Measurements from ENCODE around the gene NCAPD2.
"Not testable (repeated sequence)": the region's sequence is repeated elsewhere in the genome, so short reads cannot be mapped to it uniquely, and the experiment has no call there.

NCAPD2 gene

DNA sequence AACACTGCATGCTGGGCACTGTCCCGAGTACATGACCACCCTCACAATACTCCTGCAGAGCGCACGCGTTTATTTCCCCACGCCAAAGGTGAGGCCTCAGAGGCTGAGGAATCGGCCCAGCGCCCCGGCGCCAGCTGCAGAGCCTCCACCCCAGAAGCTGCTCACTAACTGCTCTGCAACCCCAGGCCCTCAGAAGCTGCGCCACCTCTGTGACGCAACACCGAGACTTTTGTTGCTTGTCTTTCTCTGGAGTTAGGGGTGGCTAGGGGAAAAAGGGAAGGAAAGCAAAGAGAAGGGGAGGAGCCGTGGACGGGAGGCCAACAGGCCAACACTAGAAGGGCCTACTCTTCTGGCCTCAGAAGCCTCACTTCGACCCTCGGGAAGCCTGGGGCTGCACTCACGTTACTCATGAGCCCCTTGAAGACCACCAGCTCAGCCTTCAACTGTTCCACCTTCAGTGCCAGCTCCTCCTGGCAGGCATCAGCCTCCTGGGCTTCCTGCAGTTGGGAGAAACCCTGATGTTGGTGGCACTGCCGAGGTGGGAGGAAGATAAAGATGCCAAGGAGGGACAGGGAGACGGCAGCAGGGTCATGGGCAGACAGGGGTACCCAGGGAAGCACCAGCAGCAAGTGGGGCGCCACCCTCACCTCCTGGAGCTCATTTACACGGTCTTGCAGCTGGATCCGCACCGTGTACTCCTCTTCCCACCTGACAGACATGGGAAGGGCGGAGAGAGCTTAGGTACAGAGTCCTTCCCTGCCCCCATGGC, 56.6 kb downstream of the NCAPD2 start:
- Histone ChIP-seq H3K9me3 (ENCODE audit: control insufficient read depth, insufficient read depth, low read length) (no peaks in the 10 kb centered on the region), H3K36me3 (ENCODE audit: insufficient read depth, low read length) (no peaks in the 10 kb centered on the region), H3K4me1 (ENCODE audit: insufficient read depth, low read length) (peaks cover 8% of the 10 kb centered on the region; the same call in 1 of the 2 replicates), H3K9ac (ENCODE audit: low read depth, low read length) (no peak overlapping the region)

DNA sequence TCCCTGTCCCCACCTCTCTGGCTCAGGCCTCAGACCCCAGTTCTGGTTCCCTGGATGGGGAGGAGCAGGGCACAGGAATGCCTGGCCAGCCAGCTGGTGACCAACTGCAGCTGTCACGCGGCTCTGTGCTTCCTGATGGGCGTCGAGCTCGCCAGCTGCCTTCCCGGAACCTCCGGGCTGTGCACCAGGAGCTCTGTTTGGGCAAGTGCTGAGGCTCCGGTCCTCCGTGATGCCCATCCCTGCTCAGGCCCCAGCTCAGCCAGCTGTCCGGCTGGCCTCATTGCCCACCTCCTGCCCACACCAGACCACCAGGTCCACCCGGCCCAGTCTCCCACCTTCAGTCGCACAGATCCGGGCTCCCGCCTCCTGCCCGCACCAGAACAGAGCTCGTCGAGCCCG, 57.2 kb downstream of the NCAPD2 start:
- no peaks in the 10 kb centered on the region for H3K36me3 ChIP-seq (ENCODE audit: insufficient read depth, low read length)
- no peak overlapping the region for H3K9ac ChIP-seq (ENCODE audit: low read depth, low read length)
- peaks cover 8% of the 10 kb centered on the region; the same call in 1 of the 2 replicates for H3K4me1 ChIP-seq (ENCODE audit: insufficient read depth, low read length)

DNA sequence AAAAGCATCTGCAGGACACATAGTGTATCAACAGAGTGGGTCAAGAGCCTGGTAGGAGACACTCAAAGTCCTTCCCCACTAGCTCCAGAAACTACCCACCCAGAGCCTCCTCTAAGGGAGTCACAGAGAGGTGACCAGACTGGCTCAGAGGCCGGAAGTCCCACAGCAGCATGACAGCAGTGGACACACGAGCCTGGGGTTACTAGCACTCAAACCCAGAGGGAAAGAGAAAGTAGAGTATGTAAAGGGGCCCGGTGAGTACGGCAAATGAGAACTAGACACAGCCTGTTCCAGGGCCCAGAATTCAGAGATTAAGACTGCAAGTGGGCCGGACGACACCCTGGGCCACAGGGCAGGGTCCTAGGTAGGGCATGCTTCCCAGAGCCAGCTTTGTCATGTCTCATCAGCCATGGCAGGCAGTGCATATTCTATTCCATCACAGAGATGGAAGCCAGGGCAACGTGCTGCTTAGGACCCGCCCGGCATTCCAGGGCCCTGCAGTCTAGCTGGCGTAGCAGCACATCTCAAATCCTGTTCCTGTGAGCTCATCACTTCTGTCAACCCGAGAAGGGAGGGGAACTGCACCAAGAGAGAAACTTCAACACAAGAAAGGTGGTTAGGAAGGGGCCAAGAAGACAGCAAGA, 57.7 kb downstream of the NCAPD2 start:
- no peaks in the 10 kb centered on the region for H3K9me3 ChIP-seq (ENCODE audit: control insufficient read depth, insufficient read depth, low read length)
- no peaks in the 10 kb centered on the region for H3K36me3 ChIP-seq (ENCODE audit: insufficient read depth, low read length)
- peaks cover 8% of the 10 kb centered on the region; the same call in 1 of the 2 replicates for H3K4me1 ChIP-seq (ENCODE audit: insufficient read depth, low read length)
- no peak overlapping the region for H3K9ac ChIP-seq (ENCODE audit: low read depth, low read length)

More for the DNA sequence above, 57.2 kb downstream of the NCAPD2 start:
- no peaks in the 10 kb centered on the region for H3K9me3 ChIP-seq (ENCODE audit: control insufficient read depth, insufficient read depth, low read length)

DNA sequence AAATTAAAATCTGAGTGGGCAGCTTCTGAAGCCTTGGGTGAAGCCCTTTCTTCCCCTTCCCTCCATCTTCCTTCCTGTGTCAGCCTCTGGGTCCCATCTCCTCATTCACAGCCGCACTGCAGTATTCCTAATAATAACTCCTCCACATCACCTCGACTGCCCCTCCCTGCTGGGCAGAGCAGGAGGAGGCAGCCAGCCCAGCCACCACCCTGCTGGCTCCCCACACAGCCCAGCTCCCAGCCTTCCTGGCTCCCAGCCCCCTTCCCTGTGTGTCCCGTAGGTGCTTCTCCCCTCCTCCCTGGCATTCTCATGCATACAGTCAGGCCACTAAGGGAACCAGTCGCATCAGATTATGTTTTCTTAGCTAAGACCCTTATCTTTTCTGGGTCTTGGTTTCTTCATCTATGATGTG, 58.2 kb downstream of the NCAPD2 start:
- Histone ChIP-seq H3K4me1 (ENCODE audit: insufficient read depth, low read length) (peaks cover 8% of the 10 kb centered on the region; the same call in 1 of the 2 replicates), H3K36me3 (ENCODE audit: insufficient read depth, low read length) (no peaks in the 10 kb centered on the region), H3K9ac (ENCODE audit: low read depth, low read length) (no peak overlapping the region), H3K9me3 (ENCODE audit: control insufficient read depth, insufficient read depth, low read length) (no peaks in the 10 kb centered on the region)

DNA sequence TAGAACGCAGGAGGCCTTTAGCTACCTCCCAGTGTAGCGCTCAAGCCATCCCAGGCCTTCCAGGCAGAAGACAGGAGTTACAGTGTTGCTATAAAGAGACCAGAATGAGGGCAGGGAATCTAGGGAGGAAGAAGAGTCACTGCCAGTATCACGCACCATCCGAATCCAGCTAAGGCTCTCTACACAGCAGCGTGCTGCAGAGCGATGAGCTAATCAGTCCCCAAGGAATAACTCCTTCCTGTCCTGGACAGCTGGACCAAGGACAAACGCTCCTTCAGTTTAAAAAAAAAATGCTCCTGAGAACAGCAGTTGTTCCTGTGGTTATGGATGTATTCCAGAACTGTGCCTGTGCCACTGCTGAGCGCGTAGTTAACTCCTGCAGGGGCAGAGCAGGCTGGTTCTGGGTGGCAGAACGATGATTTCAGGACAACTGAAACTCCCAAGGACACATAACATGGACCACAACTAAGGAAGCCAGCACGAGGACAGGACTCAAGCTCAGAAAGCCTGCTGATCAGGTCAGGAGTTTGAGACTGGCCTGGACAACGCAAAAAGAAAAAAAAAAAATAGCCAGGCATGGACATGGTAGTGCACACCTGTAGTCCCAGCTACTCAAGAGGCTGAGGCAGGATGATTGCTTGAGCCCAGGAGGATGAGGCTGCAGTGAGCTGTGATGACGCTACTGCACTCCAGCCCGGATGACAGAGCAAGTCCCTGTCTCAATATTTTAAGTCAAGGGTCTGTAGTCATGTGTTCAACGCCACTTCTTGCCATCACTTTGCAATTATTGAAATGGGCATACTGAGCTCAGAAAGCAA, 59.4 kb downstream of the NCAPD2 start:
- Histone ChIP-seq H3K36me3 (ENCODE audit: insufficient read depth, low read length) (no peaks in the 10 kb centered on the region), H3K4me1 (ENCODE audit: insufficient read depth, low read length) (peaks cover 6% of the 10 kb centered on the region; the same call in 1 of the 2 replicates), H3K9ac (ENCODE audit: low read depth, low read length) (no peak overlapping the region), H3K9me3 (ENCODE audit: control insufficient read depth, insufficient read depth, low read length) (no peaks in the 10 kb centered on the region)

DNA sequence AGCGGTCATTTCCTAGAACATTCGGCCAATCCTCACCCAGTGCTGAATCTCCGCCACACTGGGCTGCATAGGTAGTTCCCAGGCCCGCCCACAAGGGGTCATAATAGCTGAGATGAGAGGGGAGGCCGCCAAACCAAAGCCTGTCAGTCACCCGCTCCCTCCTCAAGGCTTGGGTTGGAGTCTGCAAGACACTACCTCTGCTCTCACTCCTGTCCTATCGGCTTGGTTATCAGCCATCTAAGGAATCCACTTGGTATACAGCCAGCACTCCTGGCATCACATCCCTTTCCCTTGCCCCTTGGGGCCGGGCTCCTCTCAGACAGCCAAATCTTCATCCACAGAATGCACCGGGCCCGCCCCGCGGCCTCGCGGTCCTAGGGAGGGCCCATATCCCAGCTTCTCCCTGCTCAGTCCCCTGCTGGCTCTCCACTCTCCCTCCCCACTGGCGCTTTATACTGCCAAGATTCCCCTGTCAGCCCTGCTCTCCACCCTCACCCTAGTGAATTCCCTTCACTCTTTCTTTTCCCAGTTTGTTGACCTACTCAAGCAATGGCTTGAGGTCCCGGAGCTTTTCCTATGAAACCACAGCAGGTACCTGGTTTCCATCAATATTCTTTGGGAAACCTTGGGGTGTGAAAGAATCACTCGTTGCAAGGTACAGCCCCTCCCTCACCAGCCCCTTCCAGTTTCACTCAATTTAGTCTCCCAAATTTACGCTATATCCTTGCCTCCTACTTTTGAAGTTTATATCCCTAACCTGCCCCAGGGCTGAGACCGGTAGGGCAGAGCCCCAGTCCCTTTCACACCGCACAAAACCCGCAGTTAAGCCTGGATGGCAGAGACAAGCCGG, 60.5 kb downstream of the NCAPD2 start:
- Histone ChIP-seq H3K9ac (ENCODE audit: low read depth, low read length) (peak overlapping the region; percentile 75; the same call in 1 of the 2 replicates), H3K4me1 (ENCODE audit: insufficient read depth, low read length) (peaks cover 6% of the 10 kb centered on the region; the same call in 1 of the 2 replicates), H3K36me3 (ENCODE audit: insufficient read depth, low read length) (peaks cover 2% of the 10 kb centered on the region; the same call in 1 of the 2 replicates), H3K9me3 (ENCODE audit: control insufficient read depth, insufficient read depth, low read length) (no peaks in the 10 kb centered on the region)

DNA sequence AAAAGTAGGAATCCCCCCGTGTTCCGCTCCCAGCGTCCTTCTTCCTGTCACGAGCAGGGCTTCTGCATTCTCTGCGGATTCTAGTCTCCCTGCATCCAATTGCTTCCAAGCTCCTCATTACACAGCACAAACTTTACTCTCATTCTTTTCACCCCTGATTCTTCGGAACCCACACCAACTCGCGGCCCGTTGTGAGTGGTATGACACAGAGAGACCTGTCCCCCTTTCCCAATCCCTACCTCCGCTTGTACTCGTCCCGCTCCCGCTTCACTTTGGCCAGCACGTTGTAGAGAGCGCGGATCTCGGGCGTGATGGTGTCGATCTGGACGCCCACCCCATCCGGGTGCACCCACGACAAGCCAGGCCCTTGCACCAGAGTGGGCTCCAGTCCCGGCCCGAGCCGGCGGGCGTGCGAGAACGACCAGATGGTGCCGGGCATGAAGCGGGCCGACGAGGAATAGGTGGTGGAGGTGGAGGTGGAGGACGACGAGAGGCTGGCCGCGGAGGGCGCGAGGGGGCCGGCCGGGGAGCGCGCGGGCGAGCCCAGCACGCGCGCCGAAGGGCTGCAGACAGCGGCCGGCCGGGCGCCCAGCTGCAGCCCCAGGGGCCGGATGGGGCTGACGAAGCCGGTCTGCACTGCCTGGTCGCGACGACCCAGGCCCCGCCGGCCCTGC, 61.3 kb downstream of the NCAPD2 start:
- Histone ChIP-seq H3K9me3 (ENCODE audit: control insufficient read depth, insufficient read depth, low read length) (no peaks in the 10 kb centered on the region), H3K4me1 (ENCODE audit: insufficient read depth, low read length) (peaks cover 6% of the 10 kb centered on the region; the same call in 1 of the 2 replicates), H3K9ac (ENCODE audit: low read depth, low read length) (peak overlapping the region; percentile 75), H3K36me3 (ENCODE audit: insufficient read depth, low read length) (peaks cover 9% of the 10 kb centered on the region)

DNA sequence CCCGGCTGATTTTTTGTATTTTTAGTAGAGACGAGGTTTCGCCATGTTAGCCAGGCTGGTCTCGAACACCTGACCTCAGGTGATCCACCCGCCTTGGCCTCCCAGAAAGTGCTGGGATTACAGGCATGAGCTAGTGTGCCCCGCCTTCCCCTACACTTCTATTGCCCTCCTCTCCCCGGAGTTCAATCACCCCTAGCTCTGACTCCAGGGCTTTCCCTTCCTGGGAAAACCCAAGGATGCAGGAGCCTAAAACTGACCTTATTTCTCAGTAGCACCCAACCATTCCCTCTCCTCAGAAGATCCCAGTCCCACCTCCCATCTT, 62.6 kb downstream of the NCAPD2 start:
- Histone ChIP-seq H3K9ac (ENCODE audit: low read depth, low read length) (peak overlapping the region; percentile 75; the same call in 1 of the 2 replicates), H3K36me3 (ENCODE audit: insufficient read depth, low read length) (peaks cover 15% of the 10 kb centered on the region)
- H3K9me3 ChIP-seq (ENCODE audit: control insufficient read depth, insufficient read depth, low read length); H3K4me1 ChIP-seq (ENCODE audit: insufficient read depth, low read length): not testable (repeated sequence)

DNA sequence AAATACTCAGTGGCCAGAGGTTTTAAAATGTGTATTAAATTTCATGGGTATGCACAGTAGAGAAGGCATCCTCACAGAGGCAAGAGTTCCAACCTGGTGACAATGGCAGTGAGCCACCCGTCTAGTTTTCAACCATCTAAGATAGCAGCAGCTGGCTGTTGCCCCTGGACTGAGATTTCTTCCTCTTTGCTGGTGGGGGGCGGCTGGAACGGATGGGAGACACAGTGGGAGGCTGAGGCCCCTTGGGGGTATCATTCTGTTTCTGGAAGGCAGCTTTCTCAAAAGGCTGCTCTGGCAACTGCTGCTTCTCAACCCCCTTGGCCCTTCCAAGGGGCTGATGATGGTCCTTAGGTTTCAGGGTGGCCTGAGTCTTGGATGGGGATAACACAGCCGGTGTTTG, 63.0 kb downstream of the NCAPD2 start:
- Histone ChIP-seq H3K36me3 (ENCODE audit: insufficient read depth, low read length) (peaks cover 15% of the 10 kb centered on the region), H3K9me3 (ENCODE audit: control insufficient read depth, insufficient read depth, low read length) (no peaks in the 10 kb centered on the region), H3K4me1 (ENCODE audit: insufficient read depth, low read length) (peaks cover 3% of the 10 kb centered on the region; the same call in 1 of the 2 replicates), H3K9ac (ENCODE audit: low read depth, low read length) (no peak overlapping the region)

DNA sequence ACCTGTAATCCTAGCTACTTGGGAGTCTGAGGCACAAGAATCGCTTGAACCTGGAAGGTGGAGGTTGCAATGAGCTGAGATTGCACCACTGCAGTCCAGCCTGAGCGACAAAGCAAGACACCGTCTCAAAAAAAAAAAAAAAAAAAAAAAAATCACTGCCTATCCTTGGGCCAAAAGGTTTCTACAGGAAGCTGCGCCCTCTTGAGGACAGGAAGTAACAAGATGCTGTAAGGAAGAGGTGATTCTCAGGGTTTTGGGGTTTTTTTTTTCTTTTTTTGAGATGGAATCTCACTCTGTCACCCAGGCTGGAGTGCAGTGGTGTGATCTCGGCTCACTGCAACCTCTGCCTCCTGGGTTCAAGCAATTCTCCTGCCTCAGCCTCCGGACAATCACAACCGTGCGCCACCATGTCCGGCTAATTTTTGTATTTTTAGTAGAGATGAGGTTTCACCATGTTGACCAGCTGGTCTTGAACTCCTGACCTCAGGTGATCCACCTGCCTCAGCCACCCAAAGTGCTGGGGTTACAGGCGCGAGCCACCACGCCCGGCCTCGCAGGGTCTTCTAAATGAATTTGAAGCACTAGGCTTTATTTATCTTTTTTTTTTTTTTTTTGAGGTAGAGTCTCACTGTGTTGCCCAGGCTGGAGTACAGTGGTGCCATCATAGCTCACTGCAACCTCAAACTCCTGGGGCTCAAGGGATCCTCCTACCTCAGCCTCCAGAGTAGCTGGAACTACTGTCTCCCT, 64.3 kb downstream of the NCAPD2 start:
- H3K4me1 ChIP-seq (ENCODE audit: insufficient read depth, low read length); H3K9me3 ChIP-seq (ENCODE audit: control insufficient read depth, insufficient read depth, low read length); H3K9ac ChIP-seq (ENCODE audit: low read depth, low read length): not testable (repeated sequence)
- peaks cover 27% of the 10 kb centered on the region for H3K36me3 ChIP-seq (ENCODE audit: insufficient read depth, low read length)

DNA sequence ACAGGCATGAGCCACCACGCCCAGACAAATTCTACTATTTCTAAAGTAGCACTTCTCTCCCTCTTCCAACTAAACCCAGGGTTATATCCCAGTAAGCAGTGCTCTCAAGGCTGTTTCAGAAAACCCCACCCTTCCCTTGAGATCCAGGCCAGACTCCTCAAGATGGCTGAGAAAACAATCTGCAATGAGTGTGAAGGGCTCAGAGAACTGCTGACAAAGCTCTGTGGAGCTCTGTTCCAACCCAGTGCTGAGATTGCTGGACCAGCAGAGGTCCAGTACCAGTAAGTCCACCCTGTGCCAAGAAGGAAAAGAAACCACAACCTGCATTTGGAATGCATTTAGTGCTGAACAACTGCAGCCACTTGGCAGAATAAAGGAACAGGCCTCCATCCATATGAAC, 65.6 kb downstream of the NCAPD2 start:
- no peaks in the 10 kb centered on the region for H3K4me1 ChIP-seq (ENCODE audit: insufficient read depth, low read length)
- no peak overlapping the region for H3K9ac ChIP-seq (ENCODE audit: low read depth, low read length)
- H3K36me3 ChIP-seq (ENCODE audit: insufficient read depth, low read length) = peaks cover 27% of the 10 kb centered on the region
- H3K9me3 ChIP-seq (ENCODE audit: control insufficient read depth, insufficient read depth, low read length) = no peaks in the 10 kb centered on the region

DNA sequence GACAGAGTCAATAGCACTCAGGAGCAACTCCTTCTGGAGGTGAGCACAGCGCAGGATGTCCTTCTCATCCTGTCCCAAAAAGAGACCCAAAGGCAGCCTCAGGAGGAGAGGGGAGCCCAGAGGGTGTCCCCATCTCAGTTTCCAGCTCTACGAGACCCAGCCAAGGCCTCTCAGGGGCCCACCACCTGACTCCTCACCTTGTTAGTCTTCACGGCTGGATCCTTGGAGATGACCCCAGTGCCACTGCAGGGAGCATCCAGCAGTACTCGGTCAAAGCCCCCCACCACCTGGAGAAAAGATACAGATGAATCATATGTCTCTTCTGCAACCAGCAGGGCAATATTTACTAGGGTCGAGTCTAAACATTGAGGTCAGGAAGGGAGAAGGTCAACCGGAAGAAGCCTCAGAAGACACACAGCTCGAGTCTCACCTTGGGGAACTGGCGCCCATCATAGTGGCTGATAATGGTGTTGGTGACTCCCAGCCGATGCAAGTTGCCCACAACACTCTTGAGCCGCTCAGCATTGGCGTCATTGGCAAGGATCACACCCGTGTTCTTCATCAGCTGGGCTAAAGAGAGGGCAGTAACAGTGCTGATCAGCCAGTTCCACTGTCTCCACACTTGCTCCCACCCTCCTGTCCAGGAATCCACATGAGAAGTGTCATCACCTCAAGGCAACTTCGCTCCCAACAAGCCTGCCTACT, 66.8 kb downstream of the NCAPD2 start:
- Histone ChIP-seq H3K9me3 (ENCODE audit: control insufficient read depth, insufficient read depth, low read length) (no peaks in the 10 kb centered on the region), H3K9ac (ENCODE audit: low read depth, low read length) (no peak overlapping the region), H3K36me3 (ENCODE audit: insufficient read depth, low read length) (peaks cover 31% of the 10 kb centered on the region), H3K4me1 (ENCODE audit: insufficient read depth, low read length) (no peaks in the 10 kb centered on the region)

Measured in ES-I3 (cell line).